Epidermal melanocyte (primary cell): ENCODE data around the gene FNDC5.
"Not testable (repeated sequence)": the region's sequence is repeated elsewhere in the genome, so short reads cannot be mapped to it uniquely, and the experiment has no call there.

Experiments
- DNase-seq: peaks from one replicate; pipeline ENCODE4 v3.0.0; 2011; ENCODE audit warnings: low spot score; ENCODE audit not compliant: insufficient read length

The FNDC5 gene

GRCh38 chr1:32870615-32871363 is at the start of gene FNDC5:
FNDC5 (minus strand) TSS chr1:32870912.
- DNase-seq = no peak

GRCh38 chr1:32919811-32920733 is 49.4 kb upstream of the FNDC5 start:
- no peak for DNase-seq

GRCh38 chr1:32918179-32918578 is 47.5 kb upstream of the FNDC5 start:
- DNase-seq = no peak

GRCh38 chr1:32917521-32917920 is 46.8 kb upstream of the FNDC5 start:
- no peak for DNase-seq

GRCh38 chr1:32915766-32916706 is 45.3 kb upstream of the FNDC5 start:
- DNase-seq = no peak

- no peak for DNase-seq
Observed at GRCh38 chr1:32910319-32910718, 39.6 kb upstream of the FNDC5 start.

GRCh38 chr1:32907435-32907834 is 36.7 kb upstream of the FNDC5 start:
- no peak for DNase-seq

DNA sequence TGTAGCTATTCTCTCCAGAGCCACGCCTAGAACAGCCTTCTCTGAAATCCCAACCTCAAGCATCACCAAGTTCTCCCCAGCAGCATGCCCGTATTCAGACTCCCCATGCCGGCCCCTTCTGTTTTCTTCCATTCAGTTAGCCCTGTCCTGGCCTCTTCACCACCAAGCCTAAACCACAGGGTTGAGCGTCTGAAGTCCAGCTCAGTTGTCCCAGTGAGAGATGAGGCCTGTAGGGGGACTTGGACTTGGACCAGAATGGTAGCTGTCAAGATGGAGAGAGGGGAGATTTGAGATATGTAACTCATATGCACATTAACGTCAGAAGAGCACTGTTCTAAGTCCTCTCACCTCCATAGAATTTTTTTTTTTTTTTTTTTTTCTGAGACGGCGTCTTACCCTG is 35.9 kb upstream of the FNDC5 start:
- no peak for DNase-seq

- not testable (repeated sequence) for DNase-seq
Observed at GRCh38 chr1:32905588-32905987, 34.9 kb upstream of the FNDC5 start.

DNA sequence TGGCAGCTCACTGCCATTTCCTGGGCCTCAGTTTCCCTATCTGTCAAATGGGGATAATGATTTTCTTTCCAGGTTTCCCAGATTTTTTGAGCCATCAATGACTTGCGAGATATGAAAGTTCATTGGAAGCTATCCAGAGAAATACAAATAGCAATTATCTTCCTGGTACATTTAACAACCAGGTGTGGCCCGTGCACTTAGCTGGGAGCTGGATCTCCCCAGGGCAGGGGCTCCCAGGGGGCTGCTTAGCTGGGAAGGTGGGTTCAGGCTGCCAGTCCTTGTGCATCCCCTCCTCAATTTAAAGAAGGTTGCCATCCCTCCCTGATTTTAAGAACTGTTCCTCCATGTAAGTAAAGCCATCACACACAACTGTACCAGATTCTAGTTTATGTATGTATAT is 34.1 kb upstream of the FNDC5 start:
- no peak for DNase-seq

DNA sequence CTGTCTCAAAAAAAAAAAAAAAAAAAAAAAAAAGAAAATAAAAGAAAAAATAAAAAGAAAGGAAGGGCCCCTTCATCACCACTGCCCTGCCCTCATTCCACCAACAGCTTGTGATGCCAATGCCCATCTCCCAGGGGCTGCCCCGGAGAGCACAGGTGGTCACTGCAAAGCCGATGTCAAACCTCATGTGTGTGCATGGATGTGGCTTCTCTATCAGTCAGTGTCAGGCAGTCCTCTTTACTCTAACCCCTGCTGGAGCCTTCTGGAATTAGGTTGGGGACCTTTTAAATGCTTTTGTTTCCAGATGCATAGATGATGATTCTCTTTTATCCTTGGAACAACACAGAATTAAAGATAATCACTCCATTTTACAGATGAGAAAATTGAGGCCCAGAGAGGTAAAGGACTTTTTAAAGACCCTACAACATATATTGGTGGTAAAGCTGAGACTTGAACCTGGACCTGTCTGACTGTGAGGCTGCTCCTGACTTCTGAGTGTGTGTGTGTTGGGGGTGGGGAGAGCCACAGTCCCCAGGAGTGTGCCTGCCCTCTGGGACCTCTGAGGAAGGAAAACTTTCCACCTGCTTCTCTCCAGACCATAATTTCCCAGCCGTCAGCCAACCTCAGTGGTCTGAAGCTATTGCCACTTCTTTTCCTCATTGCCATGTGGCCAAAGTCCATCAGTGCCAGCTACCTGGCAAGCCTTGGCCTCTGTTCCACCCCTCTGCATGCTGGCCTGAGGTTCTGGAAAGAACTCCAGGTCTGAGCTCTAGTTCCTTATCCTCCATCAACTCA is 33.5 kb upstream of the FNDC5 start:
- DNase-seq = no peak

- no peak for DNase-seq
Observed at GRCh38 chr1:32902535-32902920, 31.8 kb upstream of the FNDC5 start.

DNA sequence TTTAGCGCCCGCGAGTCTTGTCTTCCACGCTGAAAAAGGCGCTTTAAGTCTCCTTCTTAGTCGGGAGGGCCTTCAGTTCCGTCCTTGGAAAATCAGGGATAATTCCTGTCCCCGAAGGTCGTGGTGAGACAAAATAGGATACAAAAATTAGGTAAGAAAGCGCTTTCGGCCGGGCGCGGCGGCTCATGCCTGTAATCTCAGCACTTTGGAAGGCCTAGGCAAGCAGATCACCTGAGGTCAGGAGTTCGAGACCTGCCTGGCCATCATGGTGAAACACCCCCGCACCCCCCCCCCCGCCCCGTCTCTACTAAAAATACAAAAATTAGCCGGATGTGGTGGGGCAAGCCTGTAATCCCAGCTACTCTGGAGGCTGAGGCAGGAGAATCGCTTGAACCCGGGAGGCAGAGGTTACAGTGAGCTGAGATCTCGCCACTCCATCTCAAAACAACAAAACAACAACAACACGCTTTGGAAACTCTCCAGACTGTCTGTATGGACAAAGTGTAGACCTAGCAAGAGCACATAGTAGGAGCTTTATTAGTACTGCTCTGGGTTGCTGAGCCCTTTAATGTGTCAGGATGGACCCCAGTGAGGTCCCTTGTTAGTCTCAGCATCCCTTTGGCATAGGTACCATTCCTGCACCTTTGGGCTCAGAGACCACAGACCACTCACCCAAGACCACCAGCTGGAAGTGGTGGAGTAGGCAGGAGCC is 31.3 kb upstream of the FNDC5 start:
- DNase-seq = no peak

DNA sequence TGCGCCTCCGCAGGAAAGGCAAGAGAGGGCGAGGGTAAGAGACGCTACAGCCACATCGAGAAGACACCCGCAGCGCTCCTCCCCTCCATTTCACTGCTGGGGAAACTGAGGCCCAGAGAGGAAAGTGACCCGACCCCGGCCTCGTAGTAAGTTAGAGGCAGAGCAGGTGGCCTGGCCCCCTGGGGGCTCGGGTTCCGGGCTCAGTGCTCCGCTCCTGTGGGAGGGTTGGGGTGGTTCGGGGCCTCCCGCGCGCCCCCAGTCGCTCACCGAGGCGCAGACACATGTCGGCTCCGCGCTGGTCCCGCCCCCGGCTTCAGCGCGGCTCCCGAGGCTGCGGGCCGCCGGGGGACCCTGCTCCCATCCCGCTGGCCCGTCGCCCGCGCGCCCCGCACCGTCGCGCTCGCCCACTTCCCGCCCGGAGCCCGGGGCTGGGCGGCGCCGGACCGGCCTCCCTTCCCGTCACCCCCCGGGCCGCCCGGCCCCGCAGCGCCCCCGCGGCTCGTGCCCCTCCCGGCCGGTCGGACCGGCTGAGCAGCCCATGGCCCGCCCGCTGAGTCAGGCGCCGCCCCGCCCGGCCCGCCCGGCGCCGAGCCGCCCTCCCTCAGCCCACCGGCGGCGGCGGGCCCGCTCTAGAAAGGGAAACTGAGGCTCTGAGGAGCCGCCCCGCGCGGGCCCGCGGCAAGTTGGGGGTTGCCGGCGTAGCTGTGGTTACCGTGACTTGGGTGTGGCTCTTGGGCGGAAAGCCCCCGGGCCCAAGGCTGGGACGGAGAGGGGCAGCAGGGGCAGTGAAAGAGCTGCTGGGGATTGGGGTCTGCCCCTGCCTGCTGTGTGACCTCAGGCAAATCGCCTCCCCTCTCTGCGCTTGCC is 30.5 kb upstream of the FNDC5 start, which contains the start of gene TMEM54:
Gene TMEM54, minus strand, starts transcription at position 434 of the 867 bp plus-strand sequence. Its CDS starts 151 bp downstream, at position 283.
- DNase-seq = no peak

GRCh38 chr1:32900371-32900955 is 29.8 kb upstream of the FNDC5 start:
- no peak for DNase-seq

DNA sequence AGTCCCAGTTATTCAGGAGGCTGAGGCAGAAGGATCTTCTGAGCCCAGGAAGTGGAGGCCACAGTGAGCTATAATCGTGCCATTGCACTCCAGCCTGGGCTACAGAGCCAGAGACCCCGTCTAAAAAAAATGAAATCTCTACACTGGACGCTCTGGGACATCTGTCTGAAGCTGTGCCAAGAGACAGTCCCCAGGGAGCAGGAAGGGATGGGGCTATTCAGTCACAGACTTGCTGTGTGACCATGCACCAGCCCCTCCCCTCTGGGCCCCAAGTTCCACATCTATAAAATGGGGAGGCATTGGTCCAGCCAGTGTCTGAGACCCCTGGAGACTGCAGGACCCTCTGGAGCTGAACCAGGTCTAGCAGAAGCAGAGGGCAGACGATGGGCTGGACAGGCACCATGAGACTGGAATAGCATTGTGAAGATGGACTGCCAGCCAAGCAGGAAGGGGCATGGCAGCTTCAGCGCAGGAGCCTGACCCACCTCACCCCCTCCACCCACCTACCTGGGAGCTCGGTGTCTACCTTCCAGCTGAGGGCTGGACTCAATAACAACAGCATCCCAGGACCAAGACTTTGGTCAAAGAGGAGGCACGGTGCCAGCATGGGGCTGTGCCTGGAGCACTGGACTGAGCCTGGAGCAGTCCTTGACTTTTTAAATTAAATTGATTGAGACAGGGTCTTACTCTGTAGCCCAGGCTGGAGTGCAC is 29.0 kb upstream of the FNDC5 start:
- no peak for DNase-seq

- DNase-seq = no peak
Observed at GRCh38 chr1:32898958-32899357, 28.2 kb upstream of the FNDC5 start.

- no peak for DNase-seq
Observed at GRCh38 chr1:32898056-32898455, 27.3 kb upstream of the FNDC5 start.
